GM08714 (cell line): ENCODE results near the gene CRB2.

ENCODE experiments used
- H3K4me3 ChIP-seq: fragments of 200-500 bp; sonication (Bioruptor generic); 2 replicates; pipeline ENCODE4 v1.5.1; 2014; ENCODE audit warnings: mild to moderate bottlenecking, low read length, inconsistent platforms
- ZNF274 ChIP-seq: IDR thresholded peaks from 2 replicates; pipeline ENCODE4 v1.6.1; 2012; ENCODE audit warnings: mild to moderate bottlenecking, low read depth, low read length

CRB2 gene

DNA sequence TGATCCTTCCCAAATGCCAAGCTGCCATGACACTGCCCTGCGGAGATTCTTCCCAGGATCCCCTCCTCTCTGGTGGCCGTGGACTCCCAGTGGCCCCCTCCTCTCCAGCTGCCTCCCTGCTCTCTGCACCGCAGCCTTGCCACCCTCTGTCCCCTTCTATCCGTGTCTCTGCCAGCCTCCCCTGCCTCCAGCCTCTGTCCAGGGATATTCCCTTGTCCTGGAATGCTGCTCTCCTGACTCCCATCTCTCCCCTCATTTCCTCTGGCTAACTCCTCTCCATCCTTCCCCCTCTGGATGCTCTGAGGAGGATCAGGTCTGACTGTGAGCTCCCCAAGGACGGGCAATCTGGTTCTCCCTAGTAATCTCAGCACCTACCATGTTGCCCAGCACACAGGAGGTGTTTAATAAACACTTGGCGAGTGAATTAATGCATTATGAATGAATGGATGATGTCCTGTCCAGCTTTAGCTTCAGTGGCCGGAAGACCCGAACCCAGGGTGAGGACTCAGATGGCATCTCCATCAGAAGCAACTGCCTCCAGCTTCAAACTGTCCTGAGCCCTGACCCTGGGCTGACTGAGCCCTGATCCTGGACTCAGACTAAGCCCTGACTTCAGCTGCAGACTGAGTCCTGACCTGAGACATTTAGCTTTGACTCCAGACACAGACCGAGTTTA lies 7.5 kb upstream of the CRB2 start:
- TF ChIP-seq ZNF274: no peak
- no peak overlapping the region for H3K4me3 ChIP-seq

DNA sequence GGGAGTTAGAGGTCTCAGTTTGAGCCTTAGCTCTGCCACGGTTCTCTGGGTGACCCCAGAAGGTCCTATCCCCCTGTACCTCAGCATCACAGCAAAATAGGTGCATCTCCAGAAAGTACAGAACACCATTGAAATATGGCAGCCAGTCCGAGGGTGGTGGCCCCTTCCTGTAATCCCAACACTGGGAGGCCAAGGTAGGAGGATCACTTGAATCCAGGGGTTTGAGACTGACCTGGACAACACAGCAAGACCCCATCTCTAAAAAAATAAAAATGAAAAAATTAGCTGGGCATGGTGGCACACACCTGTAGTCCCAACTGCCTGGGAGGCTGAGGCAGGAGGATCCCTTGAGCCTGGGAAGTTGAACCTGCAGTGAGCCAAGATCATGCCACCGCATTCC lies 7.0 kb upstream of the CRB2 start:
- no peak for TF ChIP-seq ZNF274
- H3K4me3 ChIP-seq: no peak overlapping the region

DNA sequence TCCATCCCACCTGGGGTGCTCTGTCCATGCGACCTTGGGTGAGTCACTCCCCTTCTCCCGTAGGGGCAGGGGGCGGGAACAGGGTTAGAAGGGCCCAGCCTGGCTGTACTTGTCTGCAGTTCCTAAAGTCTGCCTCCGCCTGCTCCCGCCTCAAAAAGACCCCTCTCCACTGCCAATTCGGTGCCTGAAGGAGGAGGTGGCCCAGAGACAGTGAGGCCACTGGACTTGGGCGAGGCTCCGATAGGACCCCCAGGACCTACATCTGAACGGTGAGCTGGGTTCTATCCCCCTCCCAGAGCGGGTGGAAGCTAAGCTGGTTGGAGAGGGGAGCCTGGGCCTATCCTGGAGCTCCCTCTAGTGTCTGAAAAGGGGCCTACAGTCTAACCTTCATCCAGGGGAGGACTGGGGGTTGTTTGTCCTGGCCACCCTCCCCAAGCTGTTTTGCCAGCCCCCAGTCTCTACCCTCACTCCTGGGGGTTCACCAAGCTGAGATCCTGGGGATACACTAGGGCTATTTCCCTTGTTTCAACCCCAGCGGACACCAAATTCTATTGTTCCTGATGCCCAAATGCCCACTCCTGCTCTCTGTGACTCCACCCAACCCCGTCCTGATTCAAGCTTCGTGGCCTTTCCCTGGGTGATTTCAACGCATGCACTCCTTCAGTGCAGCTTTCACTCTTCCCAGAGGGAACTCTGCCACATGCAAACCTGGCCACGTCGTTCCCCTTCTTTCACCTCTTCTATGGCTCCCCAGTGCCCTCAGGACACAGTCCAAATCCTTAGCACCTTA lies 6.1 kb upstream of the CRB2 start:
- no peak overlapping the region for H3K4me3 ChIP-seq
- TF ChIP-seq ZNF274: no peak

DNA sequence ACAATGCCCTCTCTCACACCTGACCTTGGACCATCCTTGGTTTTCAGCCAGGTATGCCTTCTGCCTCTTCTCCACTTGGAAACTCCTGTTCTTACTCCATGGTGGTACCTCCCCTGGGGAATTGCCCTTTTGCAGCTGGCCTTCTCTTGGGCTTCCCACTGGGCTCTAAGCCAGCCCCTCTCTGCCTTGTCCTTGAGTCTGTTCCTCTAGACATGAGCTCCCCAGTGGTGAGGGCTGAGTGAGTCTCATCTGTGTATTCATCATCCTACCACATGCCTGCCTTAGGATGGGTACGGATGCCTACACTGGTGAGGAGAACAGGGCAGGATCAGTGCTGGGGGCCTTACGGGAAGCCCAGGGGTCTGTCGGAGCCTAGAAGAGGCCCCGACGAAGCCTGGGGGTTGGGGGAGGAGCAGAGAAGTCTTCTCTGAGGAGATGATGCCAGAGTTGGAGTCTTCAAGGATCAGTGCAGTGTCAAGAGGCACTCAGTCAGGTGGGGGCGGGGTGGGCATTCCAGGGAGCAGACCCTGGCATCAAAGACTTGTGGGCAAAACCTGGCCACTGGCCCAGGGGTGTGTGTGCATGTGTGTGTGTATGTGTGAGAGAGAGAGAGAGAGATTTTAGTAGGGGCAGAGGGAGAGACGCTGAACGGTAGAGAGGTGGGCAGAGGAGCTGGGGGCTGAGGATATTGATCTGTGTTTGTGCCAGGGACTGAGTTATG lies 5.2 kb upstream of the CRB2 start:
- no peak for TF ChIP-seq ZNF274
- no peak overlapping the region for H3K4me3 ChIP-seq

DNA sequence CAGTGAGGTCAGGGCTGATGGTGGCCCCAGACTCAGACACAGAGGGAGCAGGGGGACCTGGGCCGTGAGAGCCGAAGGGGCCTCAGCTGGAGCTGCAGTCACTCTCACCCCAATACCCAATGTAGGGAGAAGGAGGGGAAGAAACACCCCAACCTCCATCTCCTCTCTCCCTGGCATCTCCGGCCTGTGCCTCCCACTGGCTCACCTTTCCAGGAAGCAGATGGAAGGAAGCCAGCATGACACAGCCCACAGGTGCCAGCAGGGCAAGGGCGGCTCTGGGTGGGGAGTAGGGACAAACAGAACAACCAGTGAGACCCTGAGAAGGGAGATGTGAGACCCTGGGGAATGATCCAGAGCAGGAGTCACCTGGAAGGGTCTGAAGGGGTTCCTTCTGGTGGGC lies 3.0 kb upstream of the CRB2 start:
- no peak overlapping the region for H3K4me3 ChIP-seq
- TF ChIP-seq ZNF274: no peak

DNA sequence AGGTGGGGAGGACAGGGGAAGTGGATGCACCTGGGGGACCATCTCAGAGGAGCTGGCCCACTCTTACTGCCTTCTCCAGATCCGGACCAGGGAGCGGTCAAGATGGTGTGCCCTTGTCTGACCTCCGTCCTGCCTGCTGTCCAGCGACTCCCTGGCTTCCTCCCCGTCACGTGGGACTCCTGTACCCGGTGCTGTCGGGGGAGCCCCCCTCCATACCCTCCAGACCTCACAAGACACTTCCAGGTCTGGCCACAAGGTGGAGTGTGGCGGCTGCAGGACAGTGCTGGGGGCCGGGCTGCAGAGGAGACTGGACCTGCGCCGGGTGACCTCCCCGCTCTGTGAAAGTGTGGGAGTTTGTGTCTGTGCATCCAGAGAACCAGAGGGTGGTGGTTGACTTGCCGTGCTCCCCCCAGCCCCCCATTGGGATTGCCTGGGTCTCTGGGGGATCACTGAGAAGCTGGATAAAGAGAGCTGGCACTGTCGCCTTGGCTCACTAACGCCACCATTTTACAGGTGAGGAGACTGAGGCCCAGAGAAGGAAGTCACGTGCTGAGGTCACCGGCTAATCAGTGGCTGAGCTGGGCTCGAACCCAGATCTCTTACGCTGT lies 1.9 kb upstream of the CRB2 start:
- TF ChIP-seq ZNF274: no peak
- H3K4me3 ChIP-seq: no peak overlapping the region

DNA sequence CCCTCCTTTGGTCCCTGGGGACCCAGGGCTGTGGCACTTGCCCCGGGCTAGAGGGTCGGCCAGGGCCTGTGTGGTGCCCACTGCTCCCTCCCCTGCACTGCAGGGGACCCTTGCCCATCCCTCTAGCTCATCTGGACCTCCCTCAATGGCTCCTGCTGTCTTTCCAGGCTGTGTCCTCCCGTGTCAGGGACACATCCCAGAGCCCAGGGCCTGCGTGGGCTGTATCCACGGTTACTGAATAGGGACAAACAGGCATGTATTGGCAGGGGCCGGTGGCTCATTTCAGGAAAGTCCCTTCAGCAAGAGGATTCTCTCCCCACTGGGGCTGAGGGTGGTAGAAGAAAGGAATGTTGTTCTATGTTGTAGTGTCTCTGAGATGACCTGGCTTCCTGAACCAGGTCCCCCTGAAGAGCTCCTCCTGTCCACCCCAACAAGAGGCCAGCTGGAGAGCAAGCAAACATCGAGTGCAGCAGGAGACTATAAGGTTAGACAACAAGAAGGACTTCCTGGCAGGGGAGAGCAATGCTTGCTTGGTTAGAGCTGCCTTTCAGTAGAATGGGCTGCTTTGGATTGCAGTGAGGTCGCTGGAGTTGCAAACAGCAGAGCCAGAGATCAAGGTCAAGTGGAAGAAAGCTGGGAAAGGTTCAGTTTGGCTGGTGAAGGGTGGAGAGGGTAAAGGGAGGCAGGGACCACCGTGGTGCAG lies 1.0 kb upstream of the CRB2 start:
- H3K4me3 ChIP-seq: no peak overlapping the region
- TF ChIP-seq ZNF274: no peak

DNA sequence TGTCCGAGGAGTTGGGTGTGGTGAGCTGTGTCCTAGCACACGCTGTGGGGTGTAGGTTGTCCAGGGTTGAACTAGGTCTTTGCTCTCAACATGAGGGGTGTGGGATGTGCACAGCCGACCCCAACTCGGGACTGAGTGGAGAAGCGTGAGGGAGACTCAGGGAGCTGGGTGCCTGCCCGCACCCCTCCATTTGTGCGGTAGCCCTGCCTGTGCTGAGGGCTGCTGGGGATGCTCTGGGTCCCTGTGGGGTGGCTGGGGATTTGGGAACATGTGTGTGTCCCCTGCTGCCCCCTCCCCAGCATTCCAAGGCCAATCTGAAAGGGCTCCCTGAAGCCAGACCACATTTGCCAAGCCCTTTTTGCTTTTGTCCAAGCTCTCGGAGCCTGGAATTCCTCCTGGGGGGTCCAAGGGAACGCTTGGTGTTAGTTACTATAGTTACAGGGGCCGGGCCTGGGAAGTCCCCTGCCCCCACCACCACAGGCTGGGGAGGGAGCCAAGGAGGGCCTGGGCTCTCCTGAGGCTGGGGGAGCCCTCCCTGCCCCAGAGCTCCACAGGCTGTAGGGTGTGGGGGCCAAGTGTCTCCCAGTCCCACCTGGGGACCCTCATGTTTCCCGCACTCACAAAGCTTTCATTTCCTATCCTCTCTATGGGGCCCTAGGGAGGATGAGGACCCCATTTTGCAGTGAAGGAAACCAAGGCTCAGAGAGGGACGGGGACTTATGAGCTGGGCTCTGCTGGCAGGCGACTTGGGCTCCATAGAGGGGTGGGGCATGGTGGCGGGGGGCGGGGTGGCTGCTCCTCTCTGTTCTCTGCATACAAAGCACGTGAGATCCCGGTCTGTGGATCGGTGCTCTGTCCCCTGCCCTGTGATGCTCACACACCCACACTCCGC lies 1.1 kb downstream of the CRB2 start:
- TF ChIP-seq ZNF274: no peak
- no peak overlapping the region for H3K4me3 ChIP-seq

DNA sequence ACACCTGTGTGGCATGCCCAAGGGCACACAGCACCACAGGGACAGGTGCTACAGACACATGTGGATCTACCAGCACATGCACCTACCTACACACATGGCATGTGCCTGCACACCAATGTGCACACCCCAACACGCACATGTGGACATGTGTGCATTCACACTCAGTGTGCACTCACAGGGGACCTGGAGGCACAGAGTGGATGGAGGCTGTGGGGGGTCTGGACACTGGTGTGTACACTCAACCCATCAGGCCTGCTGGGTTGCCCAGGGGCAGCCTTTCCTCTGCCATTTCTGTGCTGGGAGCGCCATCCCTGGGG lies 1.7 kb downstream of the CRB2 start:
- H3K4me3 ChIP-seq: no peak overlapping the region
- TF ChIP-seq ZNF274: no peak

DNA sequence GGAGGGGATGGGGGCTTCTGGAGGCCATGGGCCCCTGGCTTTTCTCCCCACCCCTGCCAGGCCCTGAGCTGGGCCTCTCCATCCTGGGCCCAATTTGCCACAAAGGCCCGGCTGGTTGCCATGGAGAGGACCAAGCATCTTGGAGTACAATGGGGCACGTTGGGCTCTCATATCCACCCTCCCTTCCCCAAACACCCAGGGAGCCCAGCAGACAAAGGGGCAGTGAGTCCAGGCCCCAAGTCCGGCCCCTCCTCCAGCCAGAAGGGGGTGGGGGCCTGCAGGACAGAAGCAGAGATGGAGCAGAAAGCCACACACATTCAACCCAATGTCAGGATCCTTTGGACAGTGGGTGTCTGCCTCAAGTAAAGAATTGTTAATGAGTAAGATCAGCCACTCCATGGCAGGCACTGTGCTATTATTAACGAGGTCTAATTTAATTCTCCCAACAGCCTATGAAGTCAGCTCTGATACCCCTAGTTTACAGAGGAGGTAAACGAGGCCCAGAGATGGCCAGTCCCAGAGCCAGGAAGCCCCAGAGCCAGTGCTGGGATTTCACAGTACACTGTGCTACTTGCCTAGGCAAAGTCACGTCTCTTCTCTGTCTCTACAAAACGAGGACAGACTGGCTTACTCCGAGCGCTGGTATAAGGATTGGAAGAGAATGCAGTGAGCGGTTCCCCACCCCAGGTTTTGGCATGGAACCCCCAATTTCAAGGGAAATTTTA lies 2.3 kb downstream of the CRB2 start:
- TF ChIP-seq ZNF274: no peak
- H3K4me3 ChIP-seq: no peak overlapping the region

DNA sequence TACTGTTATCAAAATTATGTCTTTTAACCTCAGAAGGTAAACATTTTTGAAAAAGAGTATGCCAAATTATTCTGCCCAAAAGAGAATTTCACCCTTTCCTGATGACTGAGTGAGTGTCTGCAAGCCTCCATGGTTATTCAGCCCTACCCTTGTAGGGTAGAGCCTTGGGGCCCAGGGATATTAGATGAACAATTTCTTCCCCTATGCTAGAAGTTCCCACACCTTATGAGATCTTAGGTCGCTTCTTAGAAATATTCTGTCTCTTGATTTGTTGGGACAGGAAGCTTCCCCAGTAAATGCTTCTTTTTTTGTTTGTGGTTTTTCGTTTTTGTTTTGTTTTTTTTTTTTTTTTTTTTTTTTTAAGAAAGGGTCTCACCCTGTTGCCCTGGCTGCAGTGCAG lies 3.1 kb downstream of the CRB2 start:
- H3K4me3 ChIP-seq: no peak overlapping the region
- no peak for TF ChIP-seq ZNF274

DNA sequence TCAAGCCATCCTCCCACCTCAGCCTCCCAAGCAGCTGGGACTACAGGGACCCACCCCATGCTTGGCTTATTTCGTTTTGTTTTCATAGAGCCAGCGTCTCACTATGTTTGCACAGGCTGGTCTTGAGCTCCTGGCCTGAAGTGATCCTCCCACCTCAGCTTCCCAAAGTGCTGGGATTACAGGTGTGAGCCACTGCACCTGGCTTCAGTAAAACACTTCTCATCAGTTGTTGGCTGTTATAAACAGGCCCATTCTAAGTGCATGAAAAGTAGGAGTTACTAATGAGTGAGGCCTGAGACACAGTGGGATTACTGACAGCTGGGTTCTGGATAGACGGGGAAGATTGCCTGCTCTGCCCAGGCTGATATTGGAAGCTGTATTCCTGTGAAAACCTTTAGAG lies 3.5 kb downstream of the CRB2 start:
- TF ChIP-seq ZNF274: no peak
- H3K4me3 ChIP-seq: no peak overlapping the region
